Colonic mucosa (tissue), 4 donors: Measurements from ENCODE around the gene RTL10. TPM values are rescaled to one million over a fixed set of nuclear protein-coding genes. Genes with fewer than 3 reads are reported as not detected.
A peak's percentile ranks its signal among the peaks of the same experiment; 100 is the strongest.

Experiments
- DNase-seq: peaks from one replicate; pipeline ENCODE4 v3.0.0-alpha.2; 2020
- H3K27ac ChIP-seq: fragments of 200-600 bp; one replicate; pipeline ENCODE4 v1.8.0; 2021
- H3K27me3 ChIP-seq: fragments of 200-600 bp; one replicate; pipeline ENCODE4 v1.8.0; 2021
- H3K36me3 ChIP-seq: fragments of 200-600 bp; one replicate; pipeline ENCODE4 v1.8.0; 2021
- H3K4me1 ChIP-seq: fragments of 200-600 bp; one replicate; pipeline ENCODE4 v1.8.0; 2021; ENCODE audit warnings: mild to moderate bottlenecking
- H3K4me3 ChIP-seq: fragments of 200-600 bp; one replicate; pipeline ENCODE4 v1.8.0; 2021
- H3K9ac ChIP-seq, 2 donors: one replicate each; pipeline ENCODE4 v1.7.0; 2013; ENCODE audit warnings: control low read depth in 2 of 2, low read depth in 2 of 2, low read length in 2 of 2
- H3K9me3 ChIP-seq: fragments of 200-600 bp; one replicate; pipeline ENCODE4 v1.8.0; 2021
- intact Hi-C: fragments of 100-400 bp; cut with DNase I; formaldehyde crosslinking; loops from one replicate; pipeline ENCODE4 v1.14.1; 2022
- total RNA-seq, 2 donors: library from RNA; stranded (reverse); fragmentation: NEBNext Ultra II Directional in 1 of 2; extraction: Animal tissue kit (Norgen Biotek cat#: 25700) in 1 of 2; gene quantifications; one replicate each; pipeline ENCODE4 v1.2.1, GENCODE V29; 2021
- TF ChIP-seq, protein P1 (sequence below): fragments of 200-600 bp; IDR thresholded peaks from one replicate; pipeline ENCODE4 v1.8.0; 2022; ENCODE audit warnings: antibody characterized with exemption, mild to moderate bottlenecking
- donor health status: healthy.
- donor health status: DM: no; HTN: no; CAD: no.
- donor health status: DM: no; HTN: no; CAD: no.

RTL10 gene
- total RNA-seq, 2 donors from 2014 or later: 9.7 to 14.1 TPM

DNA sequence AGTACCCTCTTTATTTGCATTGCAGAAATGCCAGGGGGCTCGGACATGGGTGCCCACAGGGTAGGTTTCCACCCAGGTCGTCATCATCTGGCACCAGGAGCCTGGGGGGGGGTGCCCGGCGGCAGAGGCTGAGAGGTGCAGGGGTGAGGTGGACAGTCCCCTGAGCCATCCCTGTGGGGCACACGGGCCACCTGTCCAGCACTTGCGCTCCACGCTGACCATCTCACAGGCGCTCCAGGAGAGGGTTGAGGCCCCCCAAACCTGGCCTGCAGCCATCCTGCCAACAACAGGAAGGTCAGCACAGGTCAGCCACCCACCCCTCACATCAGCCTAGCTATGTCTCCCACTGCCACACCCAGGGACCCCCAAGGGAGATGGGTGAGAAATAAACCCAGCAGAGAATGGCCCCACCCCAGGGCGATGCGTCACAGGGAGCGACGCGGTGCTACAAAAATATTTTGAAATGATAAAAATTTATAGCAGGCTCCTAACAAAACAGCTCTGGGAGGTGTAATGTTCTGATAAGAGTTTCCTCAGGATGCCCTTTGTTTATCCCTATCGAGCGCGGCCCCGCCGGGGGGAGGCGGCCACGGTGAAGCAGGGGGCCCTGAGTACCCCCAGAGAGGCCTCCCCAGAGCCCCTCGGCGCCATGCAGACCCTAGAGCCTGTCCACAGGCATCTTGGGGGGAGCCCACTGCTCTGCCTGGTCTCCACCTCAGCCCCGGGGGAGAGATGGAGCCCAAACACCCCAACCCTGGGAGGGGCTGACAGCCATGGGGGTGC lies 21.0 kb upstream of the RTL10 start:
- Histone ChIP-seq H3K9ac (no peak overlapping the region), H3K4me1 (peaks cover 9% of the 10 kb centered on the region), H3K27ac (no peak overlapping the region), H3K27me3 (no peaks in the 10 kb centered on the region), H3K9me3 (no peaks in the 10 kb centered on the region), H3K36me3 (no peaks in the 10 kb centered on the region), H3K4me3 (no peak overlapping the region)
- intact Hi-C loops: no loop called here
- DNase-seq: peak; percentile 22
- TF ChIP-seq, protein P1, sequence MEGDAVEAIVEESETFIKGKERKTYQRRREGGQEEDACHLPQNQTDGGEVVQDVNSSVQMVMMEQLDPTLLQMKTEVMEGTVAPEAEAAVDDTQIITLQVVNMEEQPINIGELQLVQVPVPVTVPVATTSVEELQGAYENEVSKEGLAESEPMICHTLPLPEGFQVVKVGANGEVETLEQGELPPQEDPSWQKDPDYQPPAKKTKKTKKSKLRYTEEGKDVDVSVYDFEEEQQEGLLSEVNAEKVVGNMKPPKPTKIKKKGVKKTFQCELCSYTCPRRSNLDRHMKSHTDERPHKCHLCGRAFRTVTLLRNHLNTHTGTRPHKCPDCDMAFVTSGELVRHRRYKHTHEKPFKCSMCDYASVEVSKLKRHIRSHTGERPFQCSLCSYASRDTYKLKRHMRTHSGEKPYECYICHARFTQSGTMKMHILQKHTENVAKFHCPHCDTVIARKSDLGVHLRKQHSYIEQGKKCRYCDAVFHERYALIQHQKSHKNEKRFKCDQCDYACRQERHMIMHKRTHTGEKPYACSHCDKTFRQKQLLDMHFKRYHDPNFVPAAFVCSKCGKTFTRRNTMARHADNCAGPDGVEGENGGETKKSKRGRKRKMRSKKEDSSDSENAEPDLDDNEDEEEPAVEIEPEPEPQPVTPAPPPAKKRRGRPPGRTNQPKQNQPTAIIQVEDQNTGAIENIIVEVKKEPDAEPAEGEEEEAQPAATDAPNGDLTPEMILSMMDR: no peak

DNA sequence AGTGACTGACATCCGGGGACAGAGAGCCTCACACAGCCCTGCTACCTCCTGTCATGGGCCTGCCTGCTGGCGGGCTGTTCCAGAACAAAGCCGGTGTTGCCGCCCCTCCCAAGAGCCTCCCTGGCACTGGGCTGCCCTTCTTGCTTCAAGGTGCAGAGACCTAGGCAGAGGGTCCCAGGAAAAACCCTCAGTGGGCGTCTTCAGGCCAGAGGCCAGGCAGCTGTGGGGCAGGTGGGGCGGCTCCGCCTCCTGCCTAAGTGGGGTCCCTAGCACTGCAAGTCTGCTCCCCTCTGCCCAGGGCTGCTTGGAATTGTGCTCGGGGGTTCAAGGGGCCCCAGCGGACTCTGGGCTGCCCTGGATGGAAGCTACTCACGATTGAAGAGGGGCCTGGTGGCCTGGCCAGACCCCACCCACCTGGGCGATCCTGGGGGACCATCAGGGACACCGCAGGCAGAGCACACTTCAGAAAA lies 20.4 kb upstream of the RTL10 start:
- no peaks in the 10 kb centered on the region for H3K9me3 ChIP-seq
- H3K27me3 ChIP-seq: no peaks in the 10 kb centered on the region
- H3K4me3 ChIP-seq: no peak overlapping the region
- TF ChIP-seq, protein P1: no peak
- H3K4me1 ChIP-seq: peaks cover 9% of the 10 kb centered on the region
- no peaks in the 10 kb centered on the region for H3K36me3 ChIP-seq
- intact Hi-C loops: no loop called here
- no peak overlapping the region for H3K27ac ChIP-seq
- H3K9ac ChIP-seq: peak overlapping the region; percentile 24 to 40
- peak; percentile 19 for DNase-seq

DNA sequence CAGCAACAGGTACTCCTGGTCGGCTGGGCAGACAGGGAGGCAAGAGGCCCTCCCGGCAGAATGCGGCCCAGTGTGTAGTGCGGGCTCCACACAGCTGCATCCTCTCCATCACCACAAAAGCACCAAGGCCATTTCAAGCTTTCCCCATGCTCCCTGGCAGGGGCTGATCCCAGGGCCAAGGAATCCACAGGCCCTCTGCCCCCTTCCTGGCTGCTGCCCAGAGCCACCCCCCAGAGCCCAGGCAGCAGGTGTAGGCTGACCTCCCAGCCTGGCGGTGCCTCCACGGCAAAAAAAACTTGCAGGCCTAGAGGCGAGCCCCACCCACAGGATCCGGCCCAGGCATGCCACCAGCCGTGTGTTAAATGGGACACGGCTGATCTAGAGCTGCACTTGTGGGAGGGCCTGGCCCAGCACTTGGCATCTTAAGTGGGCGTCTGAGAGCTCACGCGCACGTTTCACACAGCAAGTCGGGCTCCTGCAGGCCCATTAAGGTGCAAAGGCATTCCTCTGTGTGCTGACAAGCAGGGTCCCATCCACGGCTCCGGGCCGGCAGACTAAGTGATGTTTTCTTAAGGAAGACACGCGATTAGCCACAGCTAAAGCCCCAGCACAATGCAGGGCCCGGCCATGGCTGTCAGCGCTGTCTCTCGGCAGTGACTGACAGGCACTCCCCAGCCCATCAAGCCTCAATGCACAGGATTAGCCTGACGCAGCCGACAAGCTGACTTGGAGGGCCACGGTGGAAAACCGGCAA lies 19.8 kb upstream of the RTL10 start:
- TF ChIP-seq, protein P1: no peak
- no peaks in the 10 kb centered on the region for H3K9me3 ChIP-seq
- H3K9ac ChIP-seq: peak overlapping the region; percentile 35 to 40
- DNase-seq: peak; percentile 60
- intact Hi-C loops: no loop called here
- no peak overlapping the region for H3K4me3 ChIP-seq
- no peaks in the 10 kb centered on the region for H3K36me3 ChIP-seq
- H3K4me1 ChIP-seq: peaks cover 9% of the 10 kb centered on the region
- no peaks in the 10 kb centered on the region for H3K27me3 ChIP-seq
- H3K27ac ChIP-seq: no peak overlapping the region

DNA sequence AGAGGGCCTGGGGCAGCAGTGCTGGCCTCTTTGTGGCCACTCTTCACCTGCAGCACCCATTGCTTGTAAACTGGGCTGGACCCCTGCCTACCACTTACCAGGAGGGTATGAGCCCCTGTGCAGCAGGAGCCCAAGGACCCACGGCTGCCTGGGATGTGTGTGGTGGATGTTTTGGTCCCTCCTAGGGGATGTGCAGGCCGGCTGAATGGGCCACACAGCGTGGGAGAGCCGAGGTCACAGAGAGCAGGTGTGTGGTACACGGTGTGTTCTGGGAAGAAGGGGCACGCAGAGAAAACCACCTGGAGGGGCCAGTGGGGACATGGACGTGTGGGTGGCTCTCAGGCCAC lies 19.3 kb upstream of the RTL10 start:
- H3K36me3 ChIP-seq: no peaks in the 10 kb centered on the region
- H3K9me3 ChIP-seq: no peaks in the 10 kb centered on the region
- peak; percentile 18 for DNase-seq
- H3K9ac ChIP-seq: peak overlapping the region; percentile 35 to 40
- TF ChIP-seq, protein P1: no peak
- H3K4me3 ChIP-seq: no peak overlapping the region
- H3K27ac ChIP-seq: no peak overlapping the region
- no peaks in the 10 kb centered on the region for H3K27me3 ChIP-seq
- H3K4me1 ChIP-seq: peaks cover 9% of the 10 kb centered on the region
- intact Hi-C loops: no loop called here

DNA sequence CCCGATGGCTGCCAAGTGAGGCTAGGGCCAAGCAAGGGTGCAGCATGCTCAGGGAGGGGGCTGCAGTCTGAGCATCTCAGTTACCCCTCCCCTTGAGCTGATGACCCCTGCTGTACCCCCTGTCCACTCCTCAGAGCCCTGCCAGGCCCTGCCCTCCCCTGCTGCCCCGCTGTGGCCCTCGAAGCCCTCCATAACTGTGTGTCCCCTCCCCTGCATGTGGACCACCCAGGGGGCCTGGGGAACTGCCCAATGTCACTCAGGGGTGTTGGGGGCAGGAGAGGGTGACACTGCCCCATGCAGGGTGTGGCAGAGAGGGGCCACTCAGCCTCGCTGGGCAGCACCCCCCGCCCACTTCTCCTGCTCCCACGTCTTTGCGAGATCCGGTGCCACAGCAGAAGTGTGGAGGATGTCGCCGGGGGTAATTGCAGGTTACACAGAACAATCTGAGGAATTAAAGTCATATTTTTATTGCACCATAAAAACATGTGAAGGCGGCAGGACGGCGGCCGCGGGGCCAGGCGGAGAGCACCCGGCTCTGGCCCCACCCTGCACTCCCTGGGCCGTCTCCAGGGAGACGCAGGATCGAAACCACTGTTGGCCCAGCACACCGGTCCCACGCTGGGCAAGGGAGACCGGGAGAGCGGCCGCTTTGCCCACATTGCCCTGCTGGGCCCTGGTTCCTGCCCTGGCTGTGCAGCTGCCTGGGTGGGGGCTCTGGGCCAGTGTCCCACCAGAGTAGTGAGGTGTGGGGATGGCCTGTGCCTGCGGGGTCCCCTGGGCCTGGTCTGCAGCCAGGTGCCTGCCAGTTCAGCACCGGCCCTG lies 18.7 kb upstream of the RTL10 start:
- Histone ChIP-seq H3K27ac (no peak overlapping the region), H3K9ac (peak overlapping the region; percentile 35 to 55), H3K9me3 (no peaks in the 10 kb centered on the region), H3K27me3 (no peaks in the 10 kb centered on the region), H3K4me3 (no peak overlapping the region), H3K36me3 (no peaks in the 10 kb centered on the region), H3K4me1 (peaks cover 9% of the 10 kb centered on the region)
- intact Hi-C loops: no loop called here
- DNase-seq: peak; percentile 78
- TF ChIP-seq, protein P1: no peak
